Astrocyte of the cerebellum (primary cell): Measurements from ENCODE around the gene TMEM131L.
"Not testable (repeated sequence)": the region's sequence is repeated elsewhere in the genome, so short reads cannot be mapped to it uniquely, and the experiment has no call there.

Experiments
- DNase-seq: peaks from one replicate; pipeline ENCODE4 v3.0.0-alpha.2; 2011; ENCODE audit warnings: low read depth
- H3K4me3 ChIP-seq: 2 replicates; pipeline ENCODE4 v1.5.1; 2011; ENCODE audit warnings: mild to moderate bottlenecking, low read depth, low read length, moderate library complexity
- CTCF ChIP-seq: IDR thresholded peaks from 2 replicates; pipeline ENCODE4 v1.5.1; 2012; ENCODE audit warnings: low read length, low read depth, moderate library complexity, mild to moderate bottlenecking; ENCODE audit errors: missing control alignments
- in situ Hi-C: cut with HindIII; loops from 2 replicates; pipeline ENCODE4 v1.10.0; 2017; ENCODE audit warnings: low sequenced_read_pairs

The TMEM131L gene

DNA sequence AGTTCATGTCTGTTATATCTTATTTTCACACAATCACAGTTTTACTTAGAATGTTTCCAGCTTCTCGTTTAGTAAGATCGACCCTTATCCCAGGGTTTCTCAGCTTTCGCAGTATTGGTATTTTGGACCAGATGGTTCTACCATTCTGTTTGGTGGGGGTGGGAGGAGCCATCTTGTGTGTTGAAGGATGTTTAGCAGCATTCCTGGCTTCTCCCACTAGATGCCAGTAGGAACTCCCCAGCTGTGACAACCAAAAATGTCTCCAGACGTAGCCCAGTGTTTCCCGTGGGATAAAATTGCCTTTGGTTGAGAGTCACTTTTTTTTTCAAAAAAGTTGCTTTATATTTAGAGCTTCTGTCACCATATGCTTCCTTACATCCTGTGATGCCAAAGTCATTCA, 127.0 kb downstream of the TMEM131L start:
- DNase-seq: no peak
- in situ Hi-C loops: no loop called here
- no peak overlapping the region for H3K4me3 ChIP-seq
- peak; percentile 3 for TF ChIP-seq CTCF

DNA sequence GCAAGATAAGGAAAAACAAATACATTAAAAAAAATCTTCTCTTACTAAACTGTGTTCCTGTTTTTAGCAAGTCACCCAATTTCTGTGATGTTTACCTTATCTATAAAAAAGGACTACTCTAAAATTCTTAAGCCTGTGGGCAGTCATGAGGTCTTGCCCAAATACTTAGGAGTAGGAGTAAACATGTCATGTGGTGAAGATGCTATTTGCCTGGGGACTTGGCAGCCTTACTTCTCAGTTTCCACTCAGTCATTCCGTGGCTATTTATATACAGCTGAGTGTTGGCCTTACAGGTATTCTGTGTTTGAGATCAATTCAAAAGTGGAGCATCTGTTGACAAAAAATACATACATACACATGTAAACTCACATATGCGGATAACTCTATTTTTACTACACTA, 128.1 kb downstream of the TMEM131L start:
- in situ Hi-C loops: no loop called here
- DNase-seq: peak; percentile 31
- H3K4me3 ChIP-seq: no peak overlapping the region
- TF ChIP-seq CTCF: no peak

GRCh38 chr4:153595894-153596601, 129.9 kb downstream of the TMEM131L start:
- TF ChIP-seq CTCF: no peak
- H3K4me3 ChIP-seq: no peak overlapping the region
- no peak for DNase-seq
- in situ Hi-C loops: no loop called here

DNA sequence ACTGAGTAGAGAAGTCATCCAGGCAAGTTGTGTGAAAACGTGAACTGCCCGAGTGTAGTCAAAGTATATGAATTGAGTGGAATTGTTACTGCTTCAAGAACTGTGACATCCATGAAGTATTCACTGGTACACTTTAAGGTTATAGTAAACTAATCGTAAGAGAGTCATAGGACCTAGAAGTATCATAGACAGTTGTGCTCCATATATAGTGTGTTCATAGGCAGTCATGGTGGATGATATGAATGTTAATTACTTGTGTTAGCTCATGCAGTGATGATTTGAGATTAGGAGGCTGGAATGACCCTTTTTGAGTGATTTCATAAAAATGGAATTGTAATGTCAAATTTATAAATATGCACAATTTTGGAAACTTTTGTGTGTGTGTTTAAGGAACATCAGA, 136.6 kb downstream of the TMEM131L start:
- in situ Hi-C loops: no loop called here
- DNase-seq: no peak
- no peak for TF ChIP-seq CTCF
- H3K4me3 ChIP-seq: no peak overlapping the region

- TF ChIP-seq CTCF: no peak
- in situ Hi-C loops: no loop called here
- H3K4me3 ChIP-seq: no peak overlapping the region
- DNase-seq: no peak
These were observed 137.1 kb downstream of the TMEM131L start for GRCh38 chr4:153603258-153603657.

- TF ChIP-seq CTCF: no peak
- no peak overlapping the region for H3K4me3 ChIP-seq
- in situ Hi-C loops: no loop called here
- DNase-seq: no peak
These were observed 137.7 kb downstream of the TMEM131L start for GRCh38 chr4:153603835-153604234.

DNA sequence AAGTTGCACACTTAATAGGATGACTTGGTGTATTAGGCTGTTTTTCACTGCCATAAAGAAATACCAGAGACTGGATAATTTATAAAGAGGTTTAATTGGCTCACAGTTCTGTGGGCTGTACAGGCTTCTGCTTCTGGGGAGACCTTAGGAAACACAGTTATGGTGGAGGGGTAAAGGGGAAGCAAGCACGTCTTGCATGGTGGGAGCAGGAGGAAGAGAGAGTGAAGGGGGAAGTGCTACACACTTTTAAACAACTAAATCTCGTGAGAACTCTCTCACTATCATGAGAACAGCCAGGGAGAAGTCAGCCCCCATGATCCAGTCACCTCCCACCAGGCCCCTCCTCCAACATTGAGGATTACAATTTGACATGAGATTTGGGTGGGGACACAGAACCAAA, 142.9 kb downstream of the TMEM131L start:
- in situ Hi-C loops, H3K4me3 ChIP-seq, DNase-seq: not testable (repeated sequence)
